Transverse colon (tissue), 4 donors: ENCODE measurements around the gene CABCOCO1. TPM values are rescaled to one million over a fixed set of nuclear protein-coding genes. Genes with fewer than 3 reads are reported as not detected.

Experiments
- DNase-seq: peaks from one replicate; pipeline ENCODE4 v3.0.0-alpha.2; 2019
- H3K27ac ChIP-seq, 4 donors: fragments of 200-600 bp; sonication (generic); 2 replicates each; pipeline ENCODE4 v1.5.1; 2016 to 2018; ENCODE audit warnings: inconsistent platforms in 4 of 4
- H3K27me3 ChIP-seq: fragments of 200-600 bp; sonication (generic); 2 replicates; pipeline ENCODE4 v1.5.1; 2017; ENCODE audit warnings: inconsistent platforms
- H3K36me3 ChIP-seq, 4 donors: fragments of 200-600 bp; sonication (generic); 2 replicates each; pipeline ENCODE4 v1.5.1; 2017 to 2019; ENCODE audit warnings: inconsistent platforms in 4 of 4
- H3K4me1 ChIP-seq, 4 donors: fragments of 200-600 bp; sonication (generic); 2 replicates each; pipeline ENCODE4 v1.5.1; 2017 to 2020; ENCODE audit warnings: inconsistent platforms in 4 of 4
- H3K4me3 ChIP-seq, 4 donors: fragments of 200-600 bp; sonication (generic); 1 replicate in 1 of 4; 2 replicates in 3 of 4; pipeline versions ENCODE4 v1.5.1 to v1.6.1; 2017 to 2019; ENCODE audit warnings: inconsistent platforms in 4 of 4
- H3K9me3 ChIP-seq, 2 donors: fragments of 200-600 bp; sonication (generic); 2 replicates each; pipeline ENCODE4 v1.5.1; 2017 to 2019; ENCODE audit warnings: inconsistent platforms in 2 of 2
- CTCF ChIP-seq, 5 experiments: fragments of 200-600 bp in 3 of 5; fragments of 450-650 bp in 2 of 5; sonication (generic) in 3 of 5; IDR thresholded peaks; 1 replicate in 2 of 5; 2 replicates in 3 of 5; pipeline ENCODE4 v1.5.1; 2016 to 2017; ENCODE audit warnings: antibody characterized with exemption in 5 of 5, inconsistent platforms in 3 of 5, mild to moderate bottlenecking in 2 of 5, moderate library complexity in 1 of 5
- EP300 ChIP-seq: sonication (generic); formaldehyde crosslinking; IDR thresholded peaks from one replicate; pipeline ENCODE4 v1.6.1; 2017; ENCODE audit warnings: antibody characterized with exemption, low read depth
- POLR2A ChIP-seq: fragments of 450-650 bp; IDR thresholded peaks from one replicate; pipeline ENCODE4 v1.6.1; 2016; ENCODE audit warnings: antibody characterized with exemption, mild to moderate bottlenecking, moderate library complexity
- POLR2AphosphoS5 ChIP-seq, 3 donors: sonication (generic); formaldehyde crosslinking; IDR thresholded peaks; one replicate each; pipeline ENCODE4 v1.6.1; 2016; ENCODE audit warnings: antibody characterized with exemption in 3 of 3
- WGBS, 2 donors: methylation state at CpG; one replicate each; pipeline ENCODE4 v1.1.5; 2018; ENCODE audit warnings: low coverage in 1 of 2; 5-methylcytosine and 5-hydroxymethylcytosine counted together
- in situ Hi-C, 4 donors: fragments of 200-750 bp; cut with MboI; loops; one replicate each; pipeline versions ENCODE4 v1.15.0 to v1.15.1; 2017; ENCODE audit warnings: low sequenced_read_pairs in 3 of 4, low pct_ligation_motif_present in 1 of 4, low pct_unique_long_range_greater_than_20kb in 1 of 4
- intact Hi-C: fragments of 100-400 bp; cut with DNase I; formaldehyde crosslinking; loops from one replicate; pipeline ENCODE4 v1.15.1; 2023; ENCODE audit warnings: low total_unique reads
- total RNA-seq, 4 donors: library from RNA; depleted of rRNA; stranded (reverse); fragments of >200 nt; gene quantifications; one replicate each; pipeline ENCODE4 v1.1.0, GENCODE V29; 2016

Gene CABCOCO1
- total RNA-seq, 4 donors from 2014 or later, result not detected

GRCh38 chr10:61729596-61729995, 66.9 kb downstream of the CABCOCO1 start:
- Histone ChIP-seq H3K36me3 (no peaks in the 10 kb centered on the region), H3K27ac (no peak overlapping the region), H3K27me3 (no peaks in the 10 kb centered on the region), H3K4me3 (no peak overlapping the region), H3K4me1 (peaks cover 0 to 3% (median 0%) of the 10 kb centered on the region in 4 donors), H3K9me3 (no peaks in the 10 kb centered on the region)
- WGBS, 2 donors, result 91 to 94% methylated on average over 2 of the region's 2 CpGs
- no peak for DNase-seq
- TF ChIP-seq POLR2AphosphoS5 (IDR thresholded peaks at IDR 0.05), result no peak
- in situ Hi-C loops (loop anchor here in 2 of 4 donors (25.0 kb wide), 2 partner anchors 592 to 917 kb away; no protein-coding TSS in a partner anchor), intact Hi-C loops (no loop called here)

- intact Hi-C loops (no loop called here), in situ Hi-C loops (loop anchor here in 2 of 4 donors (25.0 kb wide), 2 partner anchors 593 to 918 kb away; no protein-coding TSS in a partner anchor)
- no peaks in the 10 kb centered on the region for H3K27me3 ChIP-seq
- H3K36me3 ChIP-seq, result no peaks in the 10 kb centered on the region
- DNase-seq, result no peak
- H3K27ac ChIP-seq, result no peak overlapping the region
- TF ChIP-seq CTCF (IDR thresholded peaks at IDR 0.05) (no peak), POLR2AphosphoS5 (IDR thresholded peaks at IDR 0.05) (no peak), POLR2A (no peak), EP300 (no peak)
- no peak overlapping the region for H3K4me3 ChIP-seq
- H3K4me1 ChIP-seq, result peaks cover 0 to 3% (median 0%) of the 10 kb centered on the region in 4 donors
- 60 to 77% methylated on average over 2 of the region's 2 CpGs for WGBS, 2 donors
- H3K9me3 ChIP-seq, result no peaks in the 10 kb centered on the region
Measured at GRCh38 chr10:61730671-61731070, 67.9 kb downstream of the CABCOCO1 start.

- 70 to 83% methylated on average over 1 of the region's 1 CpG for WGBS, 2 donors
- DNase-seq, result no peak
- TF ChIP-seq POLR2A (no peak), POLR2AphosphoS5 (IDR thresholded peaks at IDR 0.05) (no peak), EP300 (no peak), CTCF (IDR thresholded peaks at IDR 0.05) (no peak)
- Histone ChIP-seq H3K27me3 (no peaks in the 10 kb centered on the region), H3K4me1 (peaks cover 0 to 3% (median 0%) of the 10 kb centered on the region in 4 donors), H3K4me3 (no peak overlapping the region), H3K36me3 (no peaks in the 10 kb centered on the region), H3K27ac (no peak overlapping the region), H3K9me3 (no peaks in the 10 kb centered on the region)
- intact Hi-C loops (no loop called here), in situ Hi-C loops (loop anchor here in 2 of 4 donors (25.0 kb wide), 2 partner anchors 594 to 919 kb away; no protein-coding TSS in a partner anchor)
Measured at GRCh38 chr10:61731638-61732037, 68.9 kb downstream of the CABCOCO1 start.

GRCh38 chr10:61732629-61733278, 70.0 kb downstream of the CABCOCO1 start:
- 54 to 58% methylated on average over 4 of the region's 4 CpGs for WGBS, 2 donors
- TF ChIP-seq POLR2A (no peak), POLR2AphosphoS5 (IDR thresholded peaks at IDR 0.05) (no peak), EP300 (no peak), CTCF (IDR thresholded peaks at IDR 0.05) (no peak)

More at GRCh38 chr10:61732629-61733278, 70.0 kb downstream of the CABCOCO1 start:
- H3K4me3 ChIP-seq, result no peak overlapping the region
- H3K9me3 ChIP-seq, result no peaks in the 10 kb centered on the region
- no peak for DNase-seq
- H3K36me3 ChIP-seq, result no peaks in the 10 kb centered on the region
- H3K27me3 ChIP-seq, result no peaks in the 10 kb centered on the region
- intact Hi-C loops, result no loop called here
- H3K4me1 ChIP-seq, result peaks cover 0 to 3% (median 0%) of the 10 kb centered on the region in 4 donors
- in situ Hi-C loops, result loop anchor here in 2 of 4 donors (25.0 kb wide), 2 partner anchors 595 to 920 kb away; no protein-coding TSS in a partner anchor
- H3K27ac ChIP-seq, result no peak overlapping the region
